ENCODE data around the gene NFATC2IP. TPM values are rescaled to one million over a fixed set of nuclear protein-coding genes. Genes with fewer than 3 reads are reported as not detected.

Gene NFATC2IP
- total and polyA plus RNA-seq, 2 of the 13 experiments (the other 11 are each of a cell fraction or from before 2014, with no cell fraction given) = 32.1 to 48.5 TPM

GRCh38 chr16:28975158-28975599 lies 24.4 kb downstream of the NFATC2IP start (continued):
- TF ChIP-seq THAP7 (CRISPR knock-in tag; IDR thresholded peaks at IDR 0.05) = no peak; the same call in 1 of the 2 replicates
- no peak for TF ChIP-seq GATAD1 (CRISPR knock-in tag; IDR thresholded peaks at IDR 0.05)
- TF ChIP-seq ZNF10 (CRISPR knock-in tag; IDR thresholded peaks at IDR 0.05; ENCODE audit: borderline replicate concordance, low read depth) = no peak
- no peak for TF ChIP-seq GABPB1 (CRISPR knock-in tag; IDR thresholded peaks at IDR 0.05)
- no peak for TF ChIP-seq MED8 (CRISPR knock-in tag; IDR thresholded peaks at IDR 0.05; ENCODE audit: insufficient replicate concordance)
- peak; percentile 42; the same call in 1 of the 2 replicates for TF ChIP-seq TMF1 (CRISPR knock-in tag; IDR thresholded peaks at IDR 0.05; ENCODE audit: low read depth)
- TF ChIP-seq EED (CRISPR knock-in tag; IDR thresholded peaks at IDR 0.05) = no peak
- no peak for TF ChIP-seq ZBTB49 (CRISPR knock-in tag; IDR thresholded peaks at IDR 0.05; ENCODE audit: borderline replicate concordance)

Measured in HepG2 (cell line).